Skin epidermis (tissue), 12 donors: Measurements from ENCODE around the gene CAMKK2.
A peak's percentile ranks its signal among the peaks of the same experiment; 100 is the strongest.

Experiments used
- H3K27ac ChIP-seq, 21 experiments: fragments of 200-600 bp; sonication (generic) in 11 of 21; one replicate each; pipeline ENCODE4 v1.5.0; 2020; ENCODE audit warnings: mild to moderate bottlenecking in 3 of 21, inconsistent platforms in 2 of 21, moderate library complexity in 2 of 21
- H3K4me3 ChIP-seq, 7 experiments: fragments of 200-600 bp; sonication (generic) in 2 of 7; one replicate each; pipeline ENCODE4 v1.5.0; 2020; ENCODE audit warnings: inconsistent platforms in 2 of 7, mild to moderate bottlenecking in 2 of 7, moderate library complexity in 1 of 7

Gene CAMKK2

GRCh38 chr12:121253638-121254335 is 42.7 kb downstream of the CAMKK2 start:
- H3K27ac ChIP-seq, result no peak overlapping the region
- H3K4me3 ChIP-seq, result no peak overlapping the region

- no peak overlapping the region for H3K4me3 ChIP-seq
These were observed 43.7 kb downstream of the CAMKK2 start for GRCh38 chr12:121252712-121253345.

GRCh38 chr12:121251838-121252237 is 44.7 kb downstream of the CAMKK2 start:
- Histone ChIP-seq H3K27ac (no peak overlapping the region), H3K4me3 (no peak overlapping the region)

More at GRCh38 chr12:121252712-121253345, 43.7 kb downstream of the CAMKK2 start:
- peak overlapping the region in 1 of 21 experiments; percentile 11 for H3K27ac ChIP-seq

- Histone ChIP-seq H3K27ac (peak overlapping the region in 1 of 21 experiments; percentile 21), H3K4me3 (no peak overlapping the region)
These were observed 46.1 kb downstream of the CAMKK2 start for GRCh38 chr12:121250359-121250758.

- no peak overlapping the region for H3K27ac ChIP-seq
- no peak overlapping the region for H3K4me3 ChIP-seq
These were observed 47.9 kb downstream of the CAMKK2 start for GRCh38 chr12:121248622-121249021.

GRCh38 chr12:121246893-121247557 is 49.5 kb downstream of the CAMKK2 start:
- Histone ChIP-seq H3K4me3 (no peak overlapping the region), H3K27ac (no peak overlapping the region)

- Histone ChIP-seq H3K27ac (no peak overlapping the region), H3K4me3 (no peak overlapping the region)
These were observed 50.6 kb downstream of the CAMKK2 start for GRCh38 chr12:121245951-121246350.

- Histone ChIP-seq H3K4me3 (no peak overlapping the region), H3K27ac (no peak overlapping the region)
These were observed 51.5 kb downstream of the CAMKK2 start for GRCh38 chr12:121245031-121245430.

GRCh38 chr12:121241156-121241970 is 55.1 kb downstream of the CAMKK2 start:
- peak overlapping the region in 2 of 7 experiments; percentile 17 to 20 for H3K4me3 ChIP-seq
- H3K27ac ChIP-seq, result peak overlapping the region in 19 of 21 experiments; percentile 14 to 75 (median 48)

GRCh38 chr12:121240484-121241101 is 55.9 kb downstream of the CAMKK2 start:
- H3K27ac ChIP-seq, result peak overlapping the region in 19 of 21 experiments; percentile 14 to 75 (median 46)
- H3K4me3 ChIP-seq, result peak overlapping the region in 4 of 7 experiments; percentile 14 to 20 (median 16)

GRCh38 chr12:121240062-121240420 is 56.5 kb downstream of the CAMKK2 start:
- Histone ChIP-seq H3K4me3 (no peak overlapping the region), H3K27ac (peak overlapping the region in 10 of 21 experiments; percentile 25 to 75 (median 56))

GRCh38 chr12:121239351-121240061 is 57.0 kb downstream of the CAMKK2 start:
- peak overlapping the region in 13 of 21 experiments; percentile 8 to 75 (median 42) for H3K27ac ChIP-seq
- H3K4me3 ChIP-seq, result no peak overlapping the region

GRCh38 chr12:121238604-121239350 is 57.7 kb downstream of the CAMKK2 start:
- no peak overlapping the region for H3K4me3 ChIP-seq
- peak overlapping the region in 14 of 21 experiments; percentile 8 to 75 (median 42) for H3K27ac ChIP-seq

GRCh38 chr12:121238086-121238485 is 58.4 kb downstream of the CAMKK2 start:
- Histone ChIP-seq H3K4me3 (no peak overlapping the region), H3K27ac (peak overlapping the region in 4 of 21 experiments; percentile 29 to 69 (median 48))

GRCh38 chr12:121237415-121237814 is 59.1 kb downstream of the CAMKK2 start:
- Histone ChIP-seq H3K27ac (no peak overlapping the region), H3K4me3 (no peak overlapping the region)

GRCh38 chr12:121236776-121237175 is 59.7 kb downstream of the CAMKK2 start:
- Histone ChIP-seq H3K4me3 (no peak overlapping the region), H3K27ac (no peak overlapping the region)

GRCh38 chr12:121233628-121234020 is 62.9 kb downstream of the CAMKK2 start:
- no peak overlapping the region for H3K27ac ChIP-seq
- H3K4me3 ChIP-seq, result no peak overlapping the region

- H3K27ac ChIP-seq, result no peak overlapping the region
These were observed 63.4 kb downstream of the CAMKK2 start for GRCh38 chr12:121232977-121233627.

More at GRCh38 chr12:121232977-121233627, 63.4 kb downstream of the CAMKK2 start:
- H3K4me3 ChIP-seq, result no peak overlapping the region
